Fibroblast of mammary gland (primary cell): ENCODE measurements around the gene CNIH2.

Experiments
- DNase-seq: peaks from one replicate; pipeline ENCODE4 v3.0.0-alpha.2; 2010; ENCODE audit warnings: low read depth
- H3K4me3 ChIP-seq: 2 replicates; pipeline ENCODE4 v1.5.1; 2011; ENCODE audit warnings: low read depth, mild to moderate bottlenecking, low read length, moderate library complexity; ENCODE audit not compliant: control insufficient read depth
- TF ChIP-seq, protein P1 (sequence below): conservative IDR thresholded peaks from 2 replicates; pipeline ENCODE4 v1.5.1; 2011; ENCODE audit warnings: low read depth, low read length, inconsistent platforms; ENCODE audit not compliant: control insufficient read depth, insufficient read depth

CNIH2 gene

DNA sequence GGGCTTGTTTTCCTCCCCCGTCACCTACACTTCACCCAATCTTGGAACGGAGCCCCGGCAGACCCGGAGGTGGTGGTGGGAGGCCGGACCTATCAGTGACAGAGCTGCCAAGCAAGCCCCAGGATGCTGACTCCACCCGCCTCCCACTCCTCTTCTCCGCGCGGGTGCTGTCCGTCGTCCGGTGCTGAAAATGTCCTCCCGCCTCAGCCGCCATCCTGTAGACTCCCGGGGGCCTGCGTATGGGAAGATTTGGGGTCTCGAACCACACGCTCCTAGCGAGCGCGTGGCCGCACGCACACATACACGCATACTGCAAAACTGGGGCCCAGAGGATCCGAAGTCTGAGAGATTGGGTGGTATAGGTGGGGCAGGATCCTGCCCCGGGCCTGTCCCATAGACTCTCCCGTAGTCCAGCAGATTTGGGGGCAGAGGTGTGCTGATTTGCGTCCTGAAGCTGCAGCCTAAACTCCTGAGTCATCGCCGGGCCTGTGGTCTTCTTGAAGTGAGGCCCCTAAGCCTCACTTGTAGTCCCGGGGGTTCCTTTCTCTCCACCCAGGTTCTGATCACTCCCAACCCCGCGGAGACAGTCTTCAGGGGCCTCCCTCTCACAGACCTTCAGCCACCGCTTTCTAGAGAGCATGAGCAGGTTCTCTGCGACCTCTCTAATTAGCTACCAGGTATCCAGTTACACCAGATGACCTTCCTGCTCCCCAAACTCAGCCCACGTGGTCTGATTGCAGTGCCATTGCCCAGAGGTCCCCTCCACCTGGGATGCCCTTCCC lies 11.8 kb downstream of the CNIH2 start:
- no peak for DNase-seq
- peak overlapping the region; percentile 64 for H3K4me3 ChIP-seq
- TF ChIP-seq, protein P1, sequence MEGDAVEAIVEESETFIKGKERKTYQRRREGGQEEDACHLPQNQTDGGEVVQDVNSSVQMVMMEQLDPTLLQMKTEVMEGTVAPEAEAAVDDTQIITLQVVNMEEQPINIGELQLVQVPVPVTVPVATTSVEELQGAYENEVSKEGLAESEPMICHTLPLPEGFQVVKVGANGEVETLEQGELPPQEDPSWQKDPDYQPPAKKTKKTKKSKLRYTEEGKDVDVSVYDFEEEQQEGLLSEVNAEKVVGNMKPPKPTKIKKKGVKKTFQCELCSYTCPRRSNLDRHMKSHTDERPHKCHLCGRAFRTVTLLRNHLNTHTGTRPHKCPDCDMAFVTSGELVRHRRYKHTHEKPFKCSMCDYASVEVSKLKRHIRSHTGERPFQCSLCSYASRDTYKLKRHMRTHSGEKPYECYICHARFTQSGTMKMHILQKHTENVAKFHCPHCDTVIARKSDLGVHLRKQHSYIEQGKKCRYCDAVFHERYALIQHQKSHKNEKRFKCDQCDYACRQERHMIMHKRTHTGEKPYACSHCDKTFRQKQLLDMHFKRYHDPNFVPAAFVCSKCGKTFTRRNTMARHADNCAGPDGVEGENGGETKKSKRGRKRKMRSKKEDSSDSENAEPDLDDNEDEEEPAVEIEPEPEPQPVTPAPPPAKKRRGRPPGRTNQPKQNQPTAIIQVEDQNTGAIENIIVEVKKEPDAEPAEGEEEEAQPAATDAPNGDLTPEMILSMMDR = no peak

DNA sequence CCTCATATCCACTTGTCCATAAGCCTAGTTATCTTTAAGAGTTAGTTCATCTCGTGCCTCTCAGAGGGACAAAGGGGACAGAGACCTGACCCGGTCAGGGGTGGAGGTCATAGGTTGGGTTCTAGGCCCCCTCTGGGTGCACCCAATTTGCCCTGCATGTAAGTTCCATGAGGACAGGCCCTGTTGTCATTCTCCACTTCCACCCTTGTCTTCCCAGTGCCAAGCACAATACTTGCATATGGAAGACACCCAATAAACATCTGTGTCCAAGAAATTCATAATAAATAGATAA lies 12.3 kb downstream of the CNIH2 start:
- TF ChIP-seq, protein P1 = no peak
- DNase-seq = no peak
- no peak overlapping the region for H3K4me3 ChIP-seq

DNA sequence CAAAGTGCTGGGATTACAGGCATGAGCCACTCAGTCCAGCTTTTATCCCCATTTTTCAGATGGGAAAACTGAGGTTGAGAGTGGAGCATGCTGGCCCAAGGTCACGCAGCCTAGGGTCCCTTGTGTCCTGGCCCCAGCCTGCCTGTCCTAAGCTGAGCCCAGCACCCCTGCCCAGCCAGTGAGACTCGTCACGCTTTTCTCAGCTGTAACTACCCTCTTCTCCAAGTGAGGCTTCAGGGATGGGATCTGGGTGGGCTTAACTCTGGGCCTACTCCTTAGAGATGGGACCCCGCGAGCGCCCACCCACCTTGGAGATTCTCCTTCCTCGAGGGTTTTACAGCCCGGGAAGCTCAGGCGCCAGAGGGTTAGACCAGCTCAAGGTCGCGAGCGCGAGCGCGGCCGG lies 13.3 kb downstream of the CNIH2 start:
- TF ChIP-seq, protein P1 = no peak
- no peak for DNase-seq
- no peak overlapping the region for H3K4me3 ChIP-seq

DNA sequence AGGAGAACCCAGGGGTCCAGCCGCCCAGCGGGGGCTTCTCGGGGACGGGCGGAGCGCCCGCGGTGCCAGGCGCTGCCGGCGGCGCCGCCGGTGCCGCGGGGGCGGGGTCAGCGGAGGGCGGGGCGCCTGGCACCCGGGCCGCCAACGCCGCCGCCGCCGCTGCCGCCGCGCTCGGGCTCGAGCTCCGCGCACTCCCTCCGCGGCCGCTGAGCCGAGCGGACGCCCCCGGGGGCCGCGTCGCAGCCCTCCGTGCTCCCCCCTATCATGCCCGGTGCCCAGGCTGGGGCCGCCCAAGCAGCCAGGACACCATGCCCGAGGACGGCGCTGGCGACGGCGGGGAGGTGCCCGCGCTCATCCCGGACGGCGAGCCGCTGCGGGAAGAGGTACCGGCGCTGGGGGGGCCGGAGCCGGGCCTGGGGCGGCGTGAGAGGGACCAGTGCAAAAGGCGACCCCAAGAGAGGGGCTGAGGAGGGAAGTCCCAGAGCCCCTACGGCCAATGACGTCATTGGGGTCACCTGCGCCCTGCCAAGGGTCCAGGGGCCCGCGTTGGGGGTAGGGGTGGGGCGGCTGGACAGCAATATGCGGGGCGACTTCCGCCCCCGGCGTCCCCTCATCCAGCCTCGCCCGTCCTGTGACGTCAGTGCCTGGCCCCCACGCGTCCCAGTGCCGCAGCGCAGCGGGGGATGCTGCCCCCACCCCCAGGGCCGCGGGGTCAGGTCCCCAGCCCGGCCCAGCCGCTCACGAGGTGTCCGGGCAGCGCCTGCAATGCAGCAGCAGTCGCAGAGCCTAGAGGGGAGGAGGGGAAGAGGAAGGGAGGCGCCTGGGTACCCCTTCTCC lies 13.9 kb downstream of the CNIH2 start, which contains the start of gene TMEM151A:
TSS of gene TMEM151A (plus strand) at position 189 of the 837 bp plus-strand sequence. CDS start at position 309, 120 bp downstream.
- TF ChIP-seq, protein P1 = no peak
- DNase-seq = no peak
- no peak within 1 kb of the TSS for H3K4me3 ChIP-seq

DNA sequence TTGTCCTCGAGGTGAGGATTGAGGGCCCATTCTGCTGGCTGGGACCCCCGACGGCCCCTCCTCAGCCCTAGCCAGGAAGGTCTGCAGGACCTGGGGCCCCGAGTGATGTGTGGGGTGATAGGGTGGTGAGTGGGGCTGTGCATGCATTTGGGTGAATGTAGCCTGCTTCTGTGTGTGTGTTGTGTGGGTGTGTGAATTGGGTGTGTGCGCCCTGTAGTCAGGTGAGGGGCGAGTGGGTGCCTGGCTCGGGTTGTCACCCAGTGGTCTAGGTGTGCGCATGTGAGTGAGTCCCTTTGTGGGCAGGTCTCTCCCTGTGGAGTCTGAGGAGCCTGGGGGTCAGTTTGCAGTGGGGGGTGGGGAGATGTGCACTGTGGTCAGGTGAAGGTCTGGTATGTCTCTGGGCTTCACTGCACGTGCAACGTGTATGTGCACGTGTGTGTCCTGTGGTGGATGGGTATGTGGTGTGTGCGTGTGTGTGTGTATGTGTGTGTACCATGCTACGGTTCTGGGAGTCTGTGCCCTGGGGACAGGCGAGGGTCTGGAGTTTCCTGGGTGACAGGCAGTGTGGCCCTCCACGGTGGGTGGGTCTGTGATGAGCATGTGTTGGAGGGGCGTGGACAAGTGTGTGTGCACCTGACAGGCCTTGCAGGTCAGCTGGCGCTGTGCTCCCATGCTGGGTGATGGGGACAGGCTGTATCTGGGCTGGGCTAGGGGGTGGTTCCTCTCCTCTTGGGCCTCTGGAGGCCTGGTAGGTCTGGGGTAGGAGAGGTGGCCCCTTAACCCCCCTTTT lies 14.8 kb downstream of the CNIH2 start:
- TF ChIP-seq, protein P1 = no peak
- DNase-seq = no peak
- H3K4me3 ChIP-seq = no peak overlapping the region

DNA sequence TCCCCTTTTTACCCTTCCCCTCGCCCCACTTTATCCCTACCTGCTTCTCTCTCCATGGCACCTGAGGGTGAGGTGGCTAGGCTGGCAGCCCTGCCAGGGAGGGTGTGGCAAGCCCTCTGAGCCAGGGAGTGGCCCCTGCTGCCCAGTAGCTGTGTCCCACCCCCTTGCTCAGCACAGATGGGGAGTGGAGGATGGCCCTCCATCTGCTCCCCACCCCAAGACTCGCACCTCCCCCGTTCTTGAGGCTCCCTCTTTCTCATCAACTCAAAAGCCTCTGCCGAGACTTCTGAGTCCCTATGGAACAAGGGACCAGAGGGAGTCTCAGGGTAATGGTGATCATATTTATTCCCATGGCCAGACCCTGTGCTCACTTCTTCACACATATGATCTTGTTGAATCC lies 15.4 kb downstream of the CNIH2 start:
- DNase-seq = no peak
- TF ChIP-seq, protein P1 = no peak
- no peak overlapping the region for H3K4me3 ChIP-seq
